NB4 (cell line): ENCODE results near the gene PIP5K1B.

ENCODE experiments used
- DNase-seq: peaks from one replicate; pipeline ENCODE4 v3.0.0; 2010; ENCODE audit warnings: low read depth
- H3K4me3 ChIP-seq: one replicate; pipeline ENCODE4 v1.5.1; 2011; ENCODE audit warnings: mild to moderate bottlenecking, low read depth, low read length, moderate library complexity
- CTCF ChIP-seq: IDR thresholded peaks from one replicate; pipeline ENCODE4 v1.5.1; 2012; ENCODE audit warnings: low read depth, low read length
- MAX ChIP-seq: IDR thresholded peaks from 2 replicates; pipeline ENCODE4 v1.6.1; 2011; ENCODE audit warnings: low read depth, low read length
- MYC ChIP-seq: IDR thresholded peaks from 2 replicates; pipeline ENCODE4 v1.6.1; 2011; ENCODE audit warnings: low read depth, low read length
- POLR2A ChIP-seq: IDR thresholded peaks from 2 replicates; pipeline ENCODE4 v1.6.1; 2011; ENCODE audit warnings: mild to moderate bottlenecking; ENCODE audit not compliant: insufficient read length; ENCODE audit errors: extremely low read depth

The PIP5K1B gene

GRCh38 chr9:68898781-68899439 lies 193.9 kb downstream of the PIP5K1B start:
- DNase-seq, result no peak
- H3K4me3 ChIP-seq, result no peak overlapping the region

GRCh38 chr9:68904454-68904853 lies 199.4 kb downstream of the PIP5K1B start:
- TF ChIP-seq MAX, result no peak
- TF ChIP-seq CTCF, result no peak
- no peak for TF ChIP-seq MYC
- TF ChIP-seq POLR2A, result no peak
- no peak for DNase-seq
- no peak overlapping the region for H3K4me3 ChIP-seq

More at GRCh38 chr9:68898781-68899439, 193.9 kb downstream of the PIP5K1B start:
- TF ChIP-seq MAX, result no peak
- TF ChIP-seq POLR2A, result no peak
- TF ChIP-seq MYC, result no peak
- no peak for TF ChIP-seq CTCF

- no peak overlapping the region for H3K4me3 ChIP-seq
These were observed 200.1 kb downstream of the PIP5K1B start for GRCh38 chr9:68905129-68905528.

GRCh38 chr9:68907910-68908309 lies 202.9 kb downstream of the PIP5K1B start:
- no peak for TF ChIP-seq POLR2A
- no peak for TF ChIP-seq CTCF
- no peak for TF ChIP-seq MAX
- TF ChIP-seq MYC, result no peak
- no peak for DNase-seq
- no peak overlapping the region for H3K4me3 ChIP-seq

More at GRCh38 chr9:68905129-68905528, 200.1 kb downstream of the PIP5K1B start:
- no peak for TF ChIP-seq POLR2A
- no peak for TF ChIP-seq MAX
- no peak for TF ChIP-seq MYC
- no peak for TF ChIP-seq CTCF
- DNase-seq, result no peak

GRCh38 chr9:68912561-68912960 lies 207.5 kb downstream of the PIP5K1B start:
- H3K4me3 ChIP-seq, result no peak overlapping the region
- no peak for DNase-seq
- TF ChIP-seq MYC, result no peak
- no peak for TF ChIP-seq MAX
- no peak for TF ChIP-seq CTCF
- TF ChIP-seq POLR2A, result no peak
